Esophagus (tissue), 2 donors: ENCODE measurements around the gene GGT7. TPM values are rescaled to one million over a fixed set of nuclear protein-coding genes. Genes with fewer than 3 reads are reported as not detected.
"Not testable (repeated sequence)": the region's sequence is repeated elsewhere in the genome, so short reads cannot be mapped to it uniquely, and the experiment has no call there.

Experiments used
- H3K27ac ChIP-seq, 2 donors: one replicate each; pipeline ENCODE4 v1.5.1; 2013; ENCODE audit warnings: low read depth in 2 of 2, mild to moderate bottlenecking in 2 of 2, inconsistent platforms in 1 of 2, low read length in 1 of 2, moderate library complexity in 1 of 2
- H3K27me3 ChIP-seq, 2 donors: one replicate each; pipeline ENCODE4 v1.6.1; 2013; ENCODE audit warnings: low read length in 2 of 2, control low read depth in 1 of 2, mild to moderate bottlenecking in 1 of 2; ENCODE audit not compliant: insufficient read depth in 2 of 2, control insufficient read depth in 1 of 2
- H3K36me3 ChIP-seq, 2 donors: one replicate each; pipeline ENCODE4 v1.6.1; 2013; ENCODE audit warnings: low read length in 1 of 2; ENCODE audit not compliant: control insufficient read depth in 2 of 2, insufficient read depth in 2 of 2
- H3K4me1 ChIP-seq, 2 donors: one replicate each; pipeline ENCODE4 v1.6.1; 2013; ENCODE audit warnings: low read length in 1 of 2; ENCODE audit not compliant: control insufficient read depth in 2 of 2, insufficient read depth in 2 of 2
- H3K4me3 ChIP-seq, 2 donors: one replicate each; pipeline ENCODE4 v1.5.1; 2013; ENCODE audit warnings: low read length in 2 of 2, mild to moderate bottlenecking in 2 of 2, low read depth in 1 of 2, moderate library complexity in 1 of 2
- H3K9me3 ChIP-seq, 2 donors: one replicate each; pipeline ENCODE4 v1.6.1; 2013; ENCODE audit warnings: mild to moderate bottlenecking in 2 of 2, low read depth in 1 of 2, low read length in 1 of 2, moderate library complexity in 1 of 2; ENCODE audit not compliant: control insufficient read depth in 2 of 2, insufficient read depth in 1 of 2
- WGBS, 2 donors: extraction: QIAGEN DNeasy Blood & Tissue Kit; methylation state at CpG; one replicate each; pipeline ENCODE4 v1.1.7; 2013; 5-methylcytosine and 5-hydroxymethylcytosine counted together
- polyA plus RNA-seq, 2 donors: library from polyadenylated mRNA; stranded (reverse); fragments of 200-250 nt; gene quantifications; one replicate each; pipeline ENCODE4 v1.2.3, GENCODE V29; 2013
- donor health status: healthy with polysubstance abuse.
- donor health status: Bipolar disorder and iron deficiency.

GGT7 gene
- polyA plus RNA-seq, result 1 to 10 TPM; 3.7 to 5.7 TPM

GRCh38 chr20:34872622-34873224, at the start of gene GGT7:
GGT7 (minus strand) TSS chr20:34872856; CDS start chr20:34872815, 41 bp downstream.
- H3K27ac ChIP-seq, result peak within 1 kb of the TSS; percentile 20 to 41
- peaks cover 0 to 16% of the 10 kb centered on the region in 2 donors for H3K4me1 ChIP-seq
- peak within 1 kb of the TSS; percentile 39 to 58 for H3K4me3 ChIP-seq
- no peaks in the 10 kb centered on the region for H3K27me3 ChIP-seq
- H3K36me3 ChIP-seq, result no peaks in the 10 kb centered on the region
- H3K9me3 ChIP-seq, result no peaks in the 10 kb centered on the region
- 1% methylated on average over 47 to 52 of the region's 52 CpGs for WGBS, 2 donors

GRCh38 chr20:34921436-34921835, 48.8 kb upstream of the GGT7 start:
- 67 to 78% methylated on average over 3 of the region's 3 CpGs for WGBS, 2 donors
- H3K4me3 ChIP-seq, result no peak overlapping the region
- no peaks in the 10 kb centered on the region for H3K9me3 ChIP-seq
- no peak overlapping the region for H3K27ac ChIP-seq
- peaks cover 6 to 36% of the 10 kb centered on the region in 2 donors for H3K36me3 ChIP-seq
- no peaks in the 10 kb centered on the region for H3K27me3 ChIP-seq
- H3K4me1 ChIP-seq, result no peaks in the 10 kb centered on the region

- H3K4me1 ChIP-seq, result no peaks in the 10 kb centered on the region
- no peak overlapping the region for H3K27ac ChIP-seq
- H3K36me3 ChIP-seq, result peaks cover 0 to 26% of the 10 kb centered on the region in 2 donors
- H3K27me3 ChIP-seq, result no peaks in the 10 kb centered on the region
- no peaks in the 10 kb centered on the region for H3K9me3 ChIP-seq
- no peak overlapping the region for H3K4me3 ChIP-seq
These were observed 47.4 kb upstream of the GGT7 start for GRCh38 chr20:34920055-34920454.

- no peak overlapping the region for H3K4me3 ChIP-seq
- WGBS, 2 donors, result 77 to 82% methylated on average over 2 of the region's 2 CpGs
- H3K27me3 ChIP-seq, result no peaks in the 10 kb centered on the region
- no peaks in the 10 kb centered on the region for H3K9me3 ChIP-seq
- no peak overlapping the region for H3K27ac ChIP-seq
- peaks cover 2 to 24% of the 10 kb centered on the region in 2 donors for H3K36me3 ChIP-seq
- H3K4me1 ChIP-seq, result no peaks in the 10 kb centered on the region
These were observed 44.2 kb upstream of the GGT7 start for GRCh38 chr20:34916774-34917354.

DNA sequence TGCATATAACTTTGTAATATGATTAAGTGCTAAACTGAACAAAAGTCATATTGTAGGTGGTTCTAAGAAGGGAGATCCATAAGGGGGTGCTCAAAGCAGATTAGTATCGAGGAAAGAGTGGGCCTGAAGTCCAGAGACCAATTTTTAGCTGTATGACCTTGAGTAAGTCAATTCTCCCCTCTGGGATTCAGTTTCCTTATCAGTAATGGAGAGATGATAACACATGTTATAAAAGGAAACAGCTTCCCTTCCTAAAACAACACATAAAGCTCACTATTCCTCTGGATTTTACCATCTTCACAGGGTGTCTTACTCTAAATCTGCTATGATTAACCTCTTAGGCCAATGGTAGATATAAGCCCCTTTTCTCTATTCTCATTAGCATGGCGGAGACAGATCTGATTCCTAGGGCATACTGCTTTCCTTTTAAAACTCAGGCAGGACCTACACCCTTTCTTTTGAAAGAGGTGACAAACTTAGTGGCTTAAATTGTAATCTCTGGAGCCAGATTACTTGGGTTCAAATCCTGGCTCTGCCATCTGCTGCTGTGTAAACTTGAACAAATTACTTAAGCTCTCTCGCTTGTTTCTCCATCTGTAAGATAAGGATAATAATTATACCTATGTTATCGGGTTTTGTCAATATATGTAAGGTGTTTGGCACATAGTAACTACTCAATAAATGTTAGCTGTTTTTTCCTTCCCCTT, 43.2 kb upstream of the GGT7 start:
- Histone ChIP-seq H3K27me3 (no peaks in the 10 kb centered on the region), H3K36me3 (peaks cover 2 to 18% of the 10 kb centered on the region in 2 donors), H3K9me3 (no peaks in the 10 kb centered on the region), H3K4me3 (no peak overlapping the region), H3K4me1 (no peaks in the 10 kb centered on the region), H3K27ac (no peak overlapping the region)
- 71 to 93% methylated on average over 4 of the region's 4 CpGs for WGBS, 2 donors

GRCh38 chr20:34915131-34915530, 42.5 kb upstream of the GGT7 start:
- H3K27me3 ChIP-seq, result no peaks in the 10 kb centered on the region
- H3K36me3 ChIP-seq, result peaks cover 2 to 11% of the 10 kb centered on the region in 2 donors
- 85 to 94% methylated on average over 4 of the region's 4 CpGs for WGBS, 2 donors
- H3K27ac ChIP-seq, result no peak overlapping the region
- no peaks in the 10 kb centered on the region for H3K9me3 ChIP-seq
- H3K4me1 ChIP-seq, result no peaks in the 10 kb centered on the region
- H3K4me3 ChIP-seq, result no peak overlapping the region

DNA sequence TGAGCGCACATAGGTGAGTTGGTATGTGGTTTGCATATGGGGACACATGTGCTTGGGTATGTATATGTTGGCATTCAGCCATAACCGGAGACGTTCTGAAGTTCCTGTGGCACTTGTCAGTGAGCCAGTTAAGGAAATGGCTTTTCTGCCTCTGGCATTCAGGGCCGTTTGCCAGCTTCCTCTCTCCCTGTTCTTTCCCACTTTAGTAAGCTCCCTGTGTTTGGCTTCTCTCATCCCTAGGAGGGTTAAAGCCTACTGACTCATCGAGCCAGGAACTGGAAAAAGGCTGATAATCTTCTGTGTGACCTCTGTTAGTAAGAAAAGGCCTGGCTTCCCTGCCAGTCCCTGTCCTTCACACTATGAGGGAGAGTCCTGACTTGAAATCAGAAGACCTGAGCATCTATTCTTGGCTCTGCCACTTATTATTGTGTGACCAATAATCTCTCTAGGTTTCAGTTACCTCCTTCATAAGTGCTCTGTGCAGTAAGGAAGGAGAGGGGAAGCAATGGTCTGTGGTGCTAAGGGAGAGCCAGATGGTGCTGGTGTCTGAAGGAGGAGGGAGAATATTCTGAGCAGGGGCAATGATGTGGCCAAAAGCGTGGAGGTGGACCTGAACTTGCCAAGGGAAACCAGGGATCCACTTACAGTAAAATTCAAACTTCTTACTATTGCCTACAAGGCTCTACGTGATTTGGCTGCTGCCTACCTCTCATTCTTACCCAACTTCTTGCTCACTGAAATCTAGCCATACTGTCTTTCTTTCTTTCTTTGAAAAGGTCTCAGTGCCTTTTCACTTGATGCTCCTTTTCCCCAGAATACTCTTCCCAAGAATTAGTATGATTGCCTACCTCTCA, 35.2 kb upstream of the GGT7 start:
- peaks cover 0 to 3% of the 10 kb centered on the region in 2 donors for H3K4me1 ChIP-seq
- no peaks in the 10 kb centered on the region for H3K9me3 ChIP-seq
- peak overlapping the region; percentile 38 to 84 for H3K27ac ChIP-seq
- H3K36me3 ChIP-seq, result no peaks in the 10 kb centered on the region
- H3K4me3 ChIP-seq, result no peak overlapping the region
- H3K27me3 ChIP-seq, result no peaks in the 10 kb centered on the region
- 28 to 32% methylated on average over 7 of the region's 7 CpGs for WGBS, 2 donors

- Histone ChIP-seq H3K36me3 (peaks cover 0 to 3% of the 10 kb centered on the region in 2 donors), H3K27ac (no peak overlapping the region), H3K4me1 (peaks cover 0 to 3% of the 10 kb centered on the region in 2 donors), H3K27me3 (no peaks in the 10 kb centered on the region), H3K9me3 (no peaks in the 10 kb centered on the region), H3K4me3 (no peak overlapping the region)
- 55 to 61% methylated on average over 3 of the region's 3 CpGs for WGBS, 2 donors
These were observed 31.6 kb upstream of the GGT7 start for GRCh38 chr20:34904202-34904621.

- H3K4me1 ChIP-seq, H3K27me3 ChIP-seq, H3K36me3 ChIP-seq, H3K4me3 ChIP-seq, H3K9me3 ChIP-seq, H3K27ac ChIP-seq: not testable (repeated sequence)
- WGBS, 2 donors, result 90 to 94% methylated on average over 13 to 26 of the region's 26 CpGs
These were observed 26.1 kb upstream of the GGT7 start for GRCh38 chr20:34898731-34899130.
